Mesothelial cell of epicardium (in vitro differentiated cells): Measurements from ENCODE around the gene MOSPD3. TPM values are rescaled to one million over a fixed set of nuclear protein-coding genes. Genes with fewer than 3 reads are reported as not detected.

ENCODE experiments used
- DNase-seq, 2 experiments: peaks; one replicate each; pipeline ENCODE4 v3.0.0; 2021; ENCODE audit warnings: low spot score in 2 of 2; ENCODE audit not compliant: unreplicated experiment in 2 of 2
- H3K27ac Mint-ChIP-seq: 2 replicates; pipeline ENCODE4 v1.8.0; 2021; ENCODE audit warnings: mixed read lengths
- H3K27me3 Mint-ChIP-seq: 2 replicates; pipeline ENCODE4 v1.8.0; 2021; ENCODE audit warnings: low read depth, mixed read lengths
- H3K36me3 Mint-ChIP-seq: 2 replicates; pipeline ENCODE4 v1.8.0; 2021; ENCODE audit warnings: mixed read lengths
- H3K4me1 Mint-ChIP-seq: 2 replicates; pipeline ENCODE4 v1.8.0; 2021; ENCODE audit warnings: mixed read lengths
- H3K4me3 Mint-ChIP-seq: 2 replicates; pipeline ENCODE4 v1.8.0; 2021; ENCODE audit warnings: mild to moderate bottlenecking, moderate library complexity, mixed read lengths
- H3K9me3 Mint-ChIP-seq: 2 replicates; pipeline ENCODE4 v1.8.0; 2021; ENCODE audit warnings: mixed read lengths
- CTCF ChIP-seq: fragments of 200-600 bp; sonication (generic); IDR thresholded peaks from one replicate; pipeline ENCODE4 v1.5.0; 2021; ENCODE audit warnings: antibody characterized with exemption; ENCODE audit not compliant: unreplicated experiment
- total RNA-seq: library from RNA; stranded (reverse); gene quantifications from 3 replicates; pipeline ENCODE4 v1.2.1, GENCODE V29; 2021

MOSPD3 gene
- total RNA-seq, 1 donor from 2014 or later, result 25.9 TPM

DNA sequence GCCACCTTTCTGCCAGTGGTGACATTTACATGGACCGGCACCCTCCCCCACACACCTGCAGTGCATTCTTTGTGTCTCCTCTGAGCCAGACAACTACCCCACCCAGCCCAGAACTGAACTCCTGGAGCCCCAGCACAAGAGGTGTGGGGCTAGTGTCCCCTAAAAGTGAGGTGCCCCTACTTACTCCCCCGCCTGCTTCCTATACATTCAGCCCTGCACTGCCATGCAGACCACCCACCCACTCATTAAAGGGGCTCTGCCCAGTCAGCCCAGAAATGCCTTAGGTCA, 40.6 kb upstream of the MOSPD3 start:
- TF ChIP-seq CTCF, result no peak
- Mint-ChIP-seq H3K4me3 (peak overlapping the region; percentile 34), H3K27ac (peak overlapping the region; percentile 95), H3K36me3 (peaks cover 7% of the 10 kb centered on the region), H3K9me3 (no peaks in the 10 kb centered on the region), H3K4me1 (peaks cover 34% of the 10 kb centered on the region), H3K27me3 (no peaks in the 10 kb centered on the region)
- DNase-seq, result no peak

- Mint-ChIP-seq H3K27me3 (no peaks in the 10 kb centered on the region), H3K27ac (peak overlapping the region; percentile 95), H3K4me3 (peak overlapping the region; percentile 34), H3K4me1 (peaks cover 32% of the 10 kb centered on the region), H3K9me3 (no peaks in the 10 kb centered on the region), H3K36me3 (peaks cover 7% of the 10 kb centered on the region)
- DNase-seq, result no peak
- no peak for TF ChIP-seq CTCF
These were observed 39.9 kb upstream of the MOSPD3 start for GRCh38 chr7:100572281-100572948.

GRCh38 chr7:100572949-100573675, 39.2 kb upstream of the MOSPD3 start:
- Mint-ChIP-seq H3K36me3 (peaks cover 7% of the 10 kb centered on the region), H3K9me3 (no peaks in the 10 kb centered on the region), H3K4me3 (no peak overlapping the region), H3K4me1 (peaks cover 29% of the 10 kb centered on the region), H3K27me3 (no peaks in the 10 kb centered on the region), H3K27ac (no peak overlapping the region)
- DNase-seq, result no peak
- no peak for TF ChIP-seq CTCF

DNA sequence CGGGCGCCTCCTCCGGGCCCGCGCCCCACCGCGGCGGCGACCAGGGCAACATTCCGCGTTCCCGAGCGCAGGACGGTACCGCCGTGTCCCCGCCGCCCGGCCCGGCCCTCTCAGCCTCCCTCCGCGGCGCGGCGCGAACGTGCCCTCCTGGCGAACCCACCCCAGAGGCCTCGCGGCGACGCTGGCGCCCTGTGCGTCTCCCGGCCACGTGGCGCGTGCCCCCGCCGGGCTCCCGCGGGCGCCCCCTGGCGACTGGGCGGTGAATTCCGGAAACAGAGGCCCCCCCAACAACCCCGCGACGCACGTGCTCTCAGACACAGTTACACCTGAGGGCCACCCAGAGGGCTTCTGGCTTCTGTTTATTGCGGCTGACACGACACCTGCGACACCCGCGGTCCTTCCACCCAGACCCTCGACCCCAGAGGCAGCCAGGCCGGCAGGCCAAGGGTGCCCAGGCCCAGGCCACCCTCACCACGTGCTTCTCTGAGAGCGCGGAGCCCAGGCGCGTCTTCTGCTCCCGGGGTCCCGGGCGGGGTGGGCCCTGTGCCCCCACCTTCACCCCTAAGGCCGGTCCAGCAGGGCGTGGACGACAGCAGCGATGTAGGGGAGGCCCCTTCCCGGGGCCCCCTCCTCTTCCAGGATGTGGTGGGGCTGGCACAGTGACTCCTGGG, 38.5 kb upstream of the MOSPD3 start, which contains the start of gene SAP25:
Gene SAP25, minus strand, starts transcription at position 210 of the 671 bp plus-strand sequence. Its CDS starts 158 bp downstream, at position 52.
- Mint-ChIP-seq H3K27ac (no peak within 1 kb of the TSS), H3K4me3 (no peak within 1 kb of the TSS), H3K27me3 (no peaks in the 10 kb centered on the region), H3K4me1 (peaks cover 25% of the 10 kb centered on the region), H3K9me3 (no peaks in the 10 kb centered on the region), H3K36me3 (peaks cover 7% of the 10 kb centered on the region)
- DNase-seq, result no peak
- TF ChIP-seq CTCF, result no peak

- Mint-ChIP-seq H3K4me1 (peaks cover 19% of the 10 kb centered on the region), H3K27ac (no peak overlapping the region), H3K9me3 (no peaks in the 10 kb centered on the region), H3K36me3 (peaks cover 7% of the 10 kb centered on the region), H3K4me3 (no peak overlapping the region), H3K27me3 (no peaks in the 10 kb centered on the region)
- no peak for TF ChIP-seq CTCF
- no peak for DNase-seq
These were observed 37.8 kb upstream of the MOSPD3 start for GRCh38 chr7:100574362-100575205.
